BJ (cell line): ENCODE results near the gene HEPACAM. TPM values are rescaled to one million over a fixed set of nuclear protein-coding genes. Genes with fewer than 3 reads are reported as not detected.

Source experiments
- CTCF ChIA-PET: fragments of 350-600 bp; formaldehyde crosslinking; extraction: SDS; loops from one replicate; lab custom pipeline; 2021; ENCODE audit warnings: antibody characterized with exemption, inconsistent platforms; lab: Yijun Ruan, JAX
- POLR2A ChIA-PET: fragments of 300-600 bp; sonication (Branson Sonifier 250); formaldehyde crosslinking; extraction: SDS; loops from one replicate; lab custom pipeline; 2021; ENCODE audit warnings: antibody characterized with exemption; lab: Charles Lee
- DNase-seq: peaks from one replicate; pipeline ENCODE4 v3.0.0-alpha.2; 2011; ENCODE audit warnings: low read depth
- H3K27me3 ChIP-seq: 2 replicates; pipeline ENCODE4 v1.6.0; 2011; ENCODE audit warnings: low read length; ENCODE audit not compliant: control insufficient read depth, insufficient read depth
- H3K36me3 ChIP-seq: 2 replicates; pipeline ENCODE4 v1.5.1; 2011; ENCODE audit warnings: low read length; ENCODE audit not compliant: control insufficient read depth, insufficient read depth
- H3K4me3 ChIP-seq: 2 replicates; pipeline ENCODE4 v1.5.1; 2011; ENCODE audit warnings: low read depth, mild to moderate bottlenecking, control low read depth, low read length
- polyA plus RNA-seq: library from polyadenylated mRNA; depleted of rRNA; stranded (reverse); fragments of >200 nt; gene quantifications from 2 replicates; pipeline ENCODE4 v1.2.3, GENCODE V29; 2011; rRNA removed
- TF ChIP-seq, protein P1 (sequence below): IDR thresholded peaks from 2 replicates; pipeline ENCODE4 v1.5.1; 2011; ENCODE audit warnings: low read depth, mild to moderate bottlenecking, control low read depth, inconsistent platforms, low read length, moderate library complexity; ENCODE audit not compliant: insufficient read depth

Gene HEPACAM
- polyA plus RNA-seq, 1 experiment, result 0.06 TPM

DNA sequence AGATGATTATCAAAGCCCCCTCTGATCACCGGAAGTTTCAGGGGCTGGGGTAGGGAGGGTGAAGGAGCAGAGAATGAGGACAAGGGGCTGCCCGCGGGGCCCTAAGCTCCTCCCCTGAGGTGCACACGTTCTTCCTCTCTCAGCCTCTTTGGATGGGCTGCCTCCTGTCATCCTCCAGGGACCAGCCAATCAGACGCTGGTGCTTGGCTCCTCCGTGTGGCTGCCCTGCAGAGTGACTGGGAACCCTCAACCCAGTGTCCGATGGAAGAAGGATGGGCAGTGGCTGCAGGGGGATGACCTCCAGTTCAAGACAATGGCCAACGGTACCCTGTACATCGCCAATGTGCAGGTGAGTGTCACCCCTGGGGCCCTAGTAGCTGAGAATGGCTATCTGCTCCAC is 63.1 kb downstream of the HEPACAM start:
- CTCF ChIA-PET, result interaction anchor here (1.6 kb wide), 1 partner anchor 10 kb away, joined by 6 read pairs; no protein-coding TSS in a partner anchor

DNA sequence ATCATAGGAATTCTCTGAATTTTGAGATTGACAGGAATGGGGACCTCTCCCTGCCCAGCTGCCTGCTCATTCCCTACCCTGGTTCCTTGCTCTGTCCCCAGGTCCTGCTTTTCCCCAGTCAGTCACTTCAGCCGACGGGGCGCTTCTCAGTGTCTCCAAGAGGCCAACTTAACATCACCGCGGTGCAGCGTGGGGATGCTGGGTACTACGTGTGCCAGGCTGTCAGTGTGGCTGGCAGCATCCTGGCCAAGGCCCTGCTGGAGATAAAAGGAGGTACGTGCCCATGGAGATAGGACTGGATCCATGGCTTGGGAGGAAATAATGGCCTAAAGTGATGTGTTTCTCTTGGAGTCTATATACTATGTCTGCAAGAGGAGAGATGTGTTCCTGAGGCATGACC is 63.6 kb downstream of the HEPACAM start:
- H3K27me3 ChIP-seq, result peaks cover 45% of the 10 kb centered on the region
- DNase-seq, result no peak
- ChIA-PET POLR2A (no interaction called here), CTCF (interaction anchor here (1.6 kb wide), 1 partner anchor 10 kb away, joined by 6 read pairs; no protein-coding TSS in a partner anchor)
- TF ChIP-seq, protein P1, sequence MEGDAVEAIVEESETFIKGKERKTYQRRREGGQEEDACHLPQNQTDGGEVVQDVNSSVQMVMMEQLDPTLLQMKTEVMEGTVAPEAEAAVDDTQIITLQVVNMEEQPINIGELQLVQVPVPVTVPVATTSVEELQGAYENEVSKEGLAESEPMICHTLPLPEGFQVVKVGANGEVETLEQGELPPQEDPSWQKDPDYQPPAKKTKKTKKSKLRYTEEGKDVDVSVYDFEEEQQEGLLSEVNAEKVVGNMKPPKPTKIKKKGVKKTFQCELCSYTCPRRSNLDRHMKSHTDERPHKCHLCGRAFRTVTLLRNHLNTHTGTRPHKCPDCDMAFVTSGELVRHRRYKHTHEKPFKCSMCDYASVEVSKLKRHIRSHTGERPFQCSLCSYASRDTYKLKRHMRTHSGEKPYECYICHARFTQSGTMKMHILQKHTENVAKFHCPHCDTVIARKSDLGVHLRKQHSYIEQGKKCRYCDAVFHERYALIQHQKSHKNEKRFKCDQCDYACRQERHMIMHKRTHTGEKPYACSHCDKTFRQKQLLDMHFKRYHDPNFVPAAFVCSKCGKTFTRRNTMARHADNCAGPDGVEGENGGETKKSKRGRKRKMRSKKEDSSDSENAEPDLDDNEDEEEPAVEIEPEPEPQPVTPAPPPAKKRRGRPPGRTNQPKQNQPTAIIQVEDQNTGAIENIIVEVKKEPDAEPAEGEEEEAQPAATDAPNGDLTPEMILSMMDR, result no peak
- H3K36me3 ChIP-seq, result no peaks in the 10 kb centered on the region
- no peak overlapping the region for H3K4me3 ChIP-seq

More for the DNA sequence above, 63.1 kb downstream of the HEPACAM start:
- POLR2A ChIA-PET, result no interaction called here
- Histone ChIP-seq H3K27me3 (peaks cover 41% of the 10 kb centered on the region), H3K4me3 (no peak overlapping the region), H3K36me3 (no peaks in the 10 kb centered on the region)
- no peak for DNase-seq
- TF ChIP-seq, protein P1, result no peak

DNA sequence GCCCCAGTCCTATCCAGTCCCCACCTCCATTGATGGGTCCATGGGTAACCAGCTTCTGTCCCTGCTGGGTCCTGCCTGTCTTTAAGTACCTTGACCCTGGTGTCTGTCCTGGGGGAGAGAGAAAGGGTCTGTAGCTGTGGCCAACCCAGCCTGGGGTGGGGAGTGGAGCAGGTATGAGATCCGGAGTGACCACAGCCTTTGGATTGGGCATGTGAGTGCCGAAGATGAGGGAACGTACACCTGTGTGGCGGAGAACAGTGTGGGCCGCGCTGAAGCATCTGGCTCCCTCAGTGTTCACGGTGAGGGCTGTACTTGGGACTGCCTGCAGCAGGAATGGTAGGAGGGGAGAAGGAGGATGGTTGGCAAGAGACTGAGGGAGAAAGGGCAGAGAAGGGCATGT is 65.4 kb downstream of the HEPACAM start:
- Histone ChIP-seq H3K4me3 (no peak overlapping the region), H3K36me3 (no peaks in the 10 kb centered on the region), H3K27me3 (peaks cover 62% of the 10 kb centered on the region)
- ChIA-PET CTCF (interaction anchor here (1.4 to 1.5 kb wide), 3 partner anchors 18 to 202 kb away, joined by 3 to 4 read pairs (median 3); no protein-coding TSS in a partner anchor), POLR2A (no interaction called here)
- TF ChIP-seq, protein P1, result no peak
- no peak for DNase-seq

DNA sequence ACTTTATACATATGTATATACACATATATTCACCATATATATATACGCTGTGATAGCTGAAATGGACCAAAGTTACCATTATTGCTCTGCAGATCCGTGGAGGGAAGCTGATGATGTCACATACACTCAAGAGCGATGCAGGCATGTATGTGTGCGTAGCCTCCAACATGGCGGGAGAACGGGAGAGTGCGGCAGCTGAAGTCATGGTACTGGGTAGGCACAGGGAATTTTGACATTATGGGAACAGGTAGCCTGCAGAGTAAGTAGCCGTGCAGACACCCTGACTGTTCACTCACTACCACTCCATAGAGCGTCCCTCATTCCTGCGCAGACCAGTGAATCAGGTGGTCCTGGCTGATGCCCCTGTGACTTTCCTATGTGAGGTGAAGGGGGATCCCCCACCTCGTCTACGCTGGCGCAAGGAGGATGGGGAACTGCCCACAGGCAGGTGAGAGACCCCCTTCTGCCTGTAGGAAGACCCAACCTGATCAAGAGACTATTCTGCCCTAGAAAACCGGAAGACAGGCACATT is 65.9 kb downstream of the HEPACAM start:
- peaks cover 67% of the 10 kb centered on the region for H3K27me3 ChIP-seq
- TF ChIP-seq, protein P1, result no peak
- ChIA-PET POLR2A (no interaction called here), CTCF (interaction anchor here (0.8 to 1.4 kb wide), 3 partner anchors 9 to 201 kb away, joined by 3 to 4 read pairs (median 3); no protein-coding TSS in a partner anchor)
- DNase-seq, result no peak
- no peaks in the 10 kb centered on the region for H3K36me3 ChIP-seq
- H3K4me3 ChIP-seq, result no peak overlapping the region

DNA sequence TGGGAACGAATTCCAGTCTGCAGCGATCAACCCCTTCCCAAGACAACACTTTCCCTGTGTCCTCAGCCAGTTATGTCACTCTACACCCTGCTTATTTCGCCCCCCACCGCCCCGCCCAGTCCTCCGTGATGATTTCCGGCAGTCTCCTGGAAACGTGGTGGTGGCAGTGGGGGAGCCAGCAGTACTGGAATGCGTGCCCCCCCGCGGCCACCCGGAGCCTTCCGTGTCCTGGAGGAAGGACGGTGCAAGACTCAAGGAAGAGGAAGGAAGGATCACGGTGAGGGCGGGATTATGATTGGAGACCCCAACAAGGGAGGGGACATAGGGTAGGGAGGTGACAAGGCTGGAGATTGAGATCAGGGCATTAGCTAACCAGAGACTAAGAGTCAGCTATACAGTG is 66.5 kb downstream of the HEPACAM start:
- Histone ChIP-seq H3K27me3 (peaks cover 71% of the 10 kb centered on the region), H3K4me3 (no peak overlapping the region), H3K36me3 (no peaks in the 10 kb centered on the region)
- DNase-seq, result no peak
- TF ChIP-seq, protein P1, result no peak
- ChIA-PET POLR2A (no interaction called here), CTCF (interaction anchor here (0.8 to 1.0 kb wide), 2 partner anchors 8 to 23 kb away, joined by 3 to 4 read pairs; no protein-coding TSS in a partner anchor)

Other genes starting within 250 kb of the HEPACAM start
- gene NRGN, start 196.1 kb downstream of the HEPACAM start, polyA plus RNA-seq, result 0.98 and 1.6 TPM in 2 replicates
- not detected in 2 replicates for gene VSIG2, start 183.8 kb downstream of the HEPACAM start, polyA plus RNA-seq
- gene ESAM, start 173.8 kb downstream of the HEPACAM start, polyA plus RNA-seq, result 0.17 and 0.18 TPM in 2 replicates
- gene MSANTD2, start 135.6 kb downstream of the HEPACAM start, polyA plus RNA-seq, result 3.4 and 5.7 TPM in 2 replicates
- 17.2 and 27.8 TPM in 2 replicates for gene ROBO3, start 70.6 kb downstream of the HEPACAM start, polyA plus RNA-seq
- gene ROBO4, start 38.2 kb downstream of the HEPACAM start, polyA plus RNA-seq, result 0.10 and 0.26 TPM in 2 replicates
- gene HEPN1, start 16.8 kb downstream of the HEPACAM start, polyA plus RNA-seq, result not detected in 2 replicates
- gene CCDC15, start 18.2 kb upstream of the HEPACAM start, polyA plus RNA-seq, result 0.66 and 1.3 TPM in 2 replicates
- gene SLC37A2, start 127.3 kb upstream of the HEPACAM start, polyA plus RNA-seq, result 0.63 and 0.75 TPM in 2 replicates
- gene TMEM218, start 175.6 kb upstream of the HEPACAM start, polyA plus RNA-seq, result 15.1 and 20.6 TPM in 2 replicates
- gene PKNOX2, start 228.7 kb upstream of the HEPACAM start, polyA plus RNA-seq, result 0.02 TPM in 1 of 2 replicates, not detected in the other